DND-41 (cell line): Measurements from ENCODE around the gene STK32C.

Experiments
- ATAC-seq: fragments of 200-7000 bp; cut with Tn5 transposase; 3 replicates; pipeline ENCODE4 v1.9.1; 2021; ENCODE audit warnings: low read depth; ENCODE audit not compliant: insufficient read depth
- DNase-seq: peaks from one replicate; pipeline ENCODE4 v3.0.0-alpha.2; 2020
- H2AFZ ChIP-seq: 2 replicates; pipeline ENCODE4 v1.6.0; 2012; ENCODE audit warnings: low read depth, low read length
- H3K27ac ChIP-seq: 2 replicates; pipeline ENCODE4 v1.5.1; 2012; ENCODE audit warnings: low read length, inconsistent platforms
- H3K27me3 ChIP-seq: fragments of 200-600 bp; sonication (generic); 2 replicates; pipeline ENCODE4 v1.6.0; 2012; ENCODE audit warnings: low read length, mild to moderate bottlenecking, inconsistent platforms; ENCODE audit not compliant: insufficient read depth, poor library complexity
- H3K36me3 ChIP-seq: 2 replicates; pipeline ENCODE4 v1.5.1; 2012; ENCODE audit warnings: low read length, inconsistent platforms; ENCODE audit not compliant: insufficient read depth
- H3K4me1 ChIP-seq: 2 replicates; pipeline ENCODE4 v1.5.1; 2012; ENCODE audit warnings: mild to moderate bottlenecking, low read length; ENCODE audit not compliant: insufficient read depth
- H3K4me2 ChIP-seq: 2 replicates; pipeline ENCODE4 v1.6.0; 2012; ENCODE audit warnings: mild to moderate bottlenecking, moderate library complexity, low read length, inconsistent platforms; ENCODE audit not compliant: insufficient read depth
- H3K4me3 ChIP-seq, 2 experiments: fragments of 200-600 bp in 1 of 2; shearing (Covaris generic) in 1 of 2; 2 replicates each; pipeline ENCODE4 v1.5.1; 2012 to 2016; ENCODE audit warnings: inconsistent platforms in 2 of 2, low read length in 2 of 2, mild to moderate bottlenecking in 2 of 2, low read depth in 1 of 2, moderate library complexity in 1 of 2
- H3K79me2 ChIP-seq: 2 replicates; pipeline ENCODE4 v1.6.0; 2012; ENCODE audit warnings: low read length, inconsistent platforms; ENCODE audit not compliant: insufficient read depth
- H3K9ac ChIP-seq: 2 replicates; pipeline ENCODE4 v1.6.0; 2012; ENCODE audit warnings: low read depth, mild to moderate bottlenecking, inconsistent platforms, low read length, moderate library complexity
- H3K9me3 ChIP-seq: 2 replicates; pipeline ENCODE4 v1.5.1; 2012; ENCODE audit warnings: low read length, moderate library complexity, mild to moderate bottlenecking, inconsistent platforms; ENCODE audit not compliant: insufficient read depth, severe bottlenecking
- H4K20me1 ChIP-seq: 2 replicates; pipeline ENCODE4 v1.6.0; 2012; ENCODE audit warnings: low read length; ENCODE audit not compliant: insufficient read depth
- CTCF ChIP-seq: IDR thresholded peaks from 2 replicates; pipeline ENCODE4 v1.5.1; 2012; ENCODE audit warnings: borderline replicate concordance, low read length, moderate library complexity, mild to moderate bottlenecking; ENCODE audit not compliant: poor library complexity, severe bottlenecking; ENCODE audit errors: extremely low read depth
- EZH2 ChIP-seq: IDR thresholded peaks from 3 replicates; pipeline ENCODE4 v1.6.1; 2012; ENCODE audit warnings: borderline replicate concordance, low read depth, mild to moderate bottlenecking, moderate library complexity, low read length, inconsistent platforms; ENCODE audit not compliant: severe bottlenecking

Gene STK32C

GRCh38 chr10:132263866-132264265 is 43.9 kb downstream of the STK32C start:
- DNase-seq, result no peak
- Histone ChIP-seq H3K27ac (no peak overlapping the region), H3K79me2 (no peaks in the 10 kb centered on the region), H3K4me1 (no peaks in the 10 kb centered on the region), H3K27me3 (no peaks in the 10 kb centered on the region), H3K9me3 (peaks cover 3% of the 10 kb centered on the region), H3K4me3 (no peak overlapping the region), H3K9ac (no peak overlapping the region), H3K4me2 (no peak overlapping the region), H4K20me1 (peaks cover 3% of the 10 kb centered on the region; the same call in 1 of the 2 replicates), H2AFZ (no peak overlapping the region), H3K36me3 (no peaks in the 10 kb centered on the region)
- TF ChIP-seq EZH2 (no peak), CTCF (no peak)
- no peak for ATAC-seq

DNA sequence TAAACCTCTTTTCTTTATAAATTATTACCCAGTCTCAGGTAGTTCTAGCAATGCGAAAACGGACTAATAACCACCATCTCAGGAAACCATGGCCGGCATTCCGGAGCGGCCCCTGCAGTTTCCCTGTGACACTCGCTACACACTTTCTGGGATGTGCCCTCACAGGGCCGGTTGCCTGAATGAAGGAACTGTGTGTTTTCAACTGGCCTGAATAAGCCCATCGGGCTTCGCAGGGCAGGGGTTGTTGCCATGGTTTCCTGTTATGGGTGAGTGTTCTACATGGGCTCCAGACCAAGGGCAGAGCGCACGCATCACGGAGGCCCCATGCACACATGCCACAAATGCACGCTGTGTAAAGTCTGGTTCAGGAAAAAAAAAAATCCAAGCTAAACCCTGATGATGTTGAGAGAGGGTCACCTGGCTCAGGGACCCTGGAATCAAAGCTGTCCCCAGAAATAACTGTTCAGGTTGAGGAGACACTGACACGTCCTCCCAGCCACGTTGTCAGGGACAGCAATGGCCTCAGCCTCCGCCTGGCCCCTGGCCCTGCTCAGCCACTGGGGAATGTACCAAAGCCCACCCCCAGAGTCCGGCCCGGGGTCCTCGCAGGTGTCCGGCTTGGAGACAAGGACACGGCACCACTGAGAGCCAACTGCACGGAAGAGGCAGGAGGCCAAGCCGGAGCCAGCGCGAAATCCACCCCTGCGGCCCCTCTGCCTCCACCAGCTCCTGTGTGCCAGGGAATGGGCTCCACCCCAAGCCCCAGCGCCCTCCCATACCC is 47.9 kb downstream of the STK32C start:
- ATAC-seq, result no peak
- H3K27me3 ChIP-seq, result no peaks in the 10 kb centered on the region
- DNase-seq, result no peak
- H4K20me1 ChIP-seq, result no peaks in the 10 kb centered on the region
- H3K9me3 ChIP-seq, result no peaks in the 10 kb centered on the region
- H3K36me3 ChIP-seq, result no peaks in the 10 kb centered on the region
- no peak overlapping the region for H3K27ac ChIP-seq
- TF ChIP-seq CTCF, result no peak
- TF ChIP-seq EZH2, result no peak
- H3K9ac ChIP-seq, result no peak overlapping the region
- H3K4me3 ChIP-seq, result no peak overlapping the region
- no peak overlapping the region for H2AFZ ChIP-seq
- H3K4me2 ChIP-seq, result no peak overlapping the region
- no peaks in the 10 kb centered on the region for H3K79me2 ChIP-seq
- no peaks in the 10 kb centered on the region for H3K4me1 ChIP-seq

- no peaks in the 10 kb centered on the region for H3K9me3 ChIP-seq
- H3K79me2 ChIP-seq, result no peaks in the 10 kb centered on the region
- H2AFZ ChIP-seq, result no peak overlapping the region
- no peaks in the 10 kb centered on the region for H3K27me3 ChIP-seq
- H3K4me3 ChIP-seq, result no peak overlapping the region
- H3K9ac ChIP-seq, result no peak overlapping the region
- H3K36me3 ChIP-seq, result no peaks in the 10 kb centered on the region
- ATAC-seq (no peak), DNase-seq (no peak)
- no peak overlapping the region for H3K27ac ChIP-seq
- no peak overlapping the region for H3K4me2 ChIP-seq
- TF ChIP-seq EZH2 (no peak), CTCF (no peak)
- H3K4me1 ChIP-seq, result no peaks in the 10 kb centered on the region
- no peaks in the 10 kb centered on the region for H4K20me1 ChIP-seq
These were observed 49.3 kb downstream of the STK32C start for GRCh38 chr10:132258423-132258822.
